A673 (cell line): ENCODE data around the gene C15orf62. TPM values are rescaled to one million over a fixed set of nuclear protein-coding genes. Genes with fewer than 3 reads are reported as not detected.
A peak's percentile ranks its signal among the peaks of the same experiment; 100 is the strongest.

ENCODE experiments used
- BruUV-seq: library from RNA; stranded (reverse); fragments of 400-500 nt; replicated peaks from 2 replicates; lab custom pipeline; 2021; lab: Mats Ljungman, UMichigan
- CTCF ChIA-PET: fragments of 300-600 bp; sonication (Branson Sonifier 250); formaldehyde crosslinking; loops from one replicate; lab custom pipeline; 2022; ENCODE audit warnings: antibody characterized with exemption; lab: Charles Lee
- POLR2A ChIA-PET: fragments of 300-600 bp; sonication (Branson Sonifier 250); formaldehyde crosslinking; loops from one replicate; lab custom pipeline; 2022; ENCODE audit warnings: antibody characterized with exemption; ENCODE audit not compliant: low non-redundant PET; lab: Charles Lee
- DNase-seq: peaks from one replicate; pipeline ENCODE4 v3.0.0-alpha.2; 2015; ENCODE audit warnings: low spot score
- H3K27ac ChIP-seq: fragments of 200-600 bp; sonication (generic); 2 replicates; pipeline ENCODE4 v1.5.1; 2016; ENCODE audit warnings: mixed run types, low read depth, mild to moderate bottlenecking, mixed read lengths, antibody characterized with exemption, low read length; ENCODE audit not compliant: poor library complexity, severe bottlenecking
- H3K27me3 ChIP-seq: fragments of 200-600 bp; sonication (generic); replicated peaks from 2 replicates; pipeline ENCODE4 v1.6.1; 2017; ENCODE audit warnings: mixed run types, low read depth, mild to moderate bottlenecking, mixed read lengths, antibody characterized with exemption, low read length; ENCODE audit not compliant: insufficient read depth, poor library complexity
- H3K36me3 ChIP-seq: fragments of 200-600 bp; sonication (generic); 2 replicates; pipeline ENCODE4 v1.6.1; 2016; ENCODE audit warnings: mixed run types, mild to moderate bottlenecking, mixed read lengths, antibody characterized with exemption, low read length; ENCODE audit not compliant: insufficient read depth, poor library complexity, severe bottlenecking
- H3K4me1 ChIP-seq: fragments of 200-600 bp; sonication (generic); 2 replicates; pipeline ENCODE4 v1.6.1; 2017; ENCODE audit warnings: mixed run types, mild to moderate bottlenecking, mixed read lengths, antibody characterized with exemption, low read length; ENCODE audit not compliant: insufficient read depth, poor library complexity, severe bottlenecking
- H3K4me3 ChIP-seq: fragments of 200-600 bp; sonication (generic); 2 replicates; pipeline ENCODE4 v1.5.1; 2016; ENCODE audit warnings: low read depth, mixed run types, mild to moderate bottlenecking, mixed read lengths, low read length; ENCODE audit not compliant: poor library complexity, severe bottlenecking
- H3K9me3 ChIP-seq: fragments of 200-600 bp; sonication (generic); 2 replicates; pipeline ENCODE4 v1.6.1; 2016; ENCODE audit warnings: mixed run types, low read depth, mild to moderate bottlenecking, mixed read lengths, antibody characterized with exemption, low read length; ENCODE audit not compliant: poor library complexity, severe bottlenecking
- CTCF ChIP-seq: fragments of 300-800, 200-600 bp; sonication (generic); conservative IDR thresholded peaks from 2 replicates; pipeline ENCODE4 v1.5.1; 2017; ENCODE audit warnings: low read depth, mild to moderate bottlenecking, antibody characterized with exemption, low read length, moderate library complexity, mixed read lengths
- EZH2 ChIP-seq: fragments of 200-600 bp; sonication (generic); IDR thresholded peaks from 2 replicates; pipeline ENCODE4 v1.6.1; 2017; ENCODE audit warnings: borderline replicate concordance, low read depth, mild to moderate bottlenecking, mixed read lengths, antibody characterized with exemption, low read length; ENCODE audit not compliant: poor library complexity, severe bottlenecking
- intact Hi-C: fragments of 100-400 bp; cut with micrococcal nuclease; formaldehyde crosslinking; loops from one replicate; pipeline ENCODE4 v1.10.0; 2022; ENCODE audit not compliant: unreplicated experiment
- total RNA-seq: library from RNA; stranded (reverse); gene quantifications from 2 replicates; pipeline ENCODE4 v1.2.3, GENCODE V29; 2021

Gene C15orf62
- total RNA-seq, 1 experiment from 2014 or later: 0.62 TPM

GRCh38 chr15:40722934-40723333, 46.8 kb upstream of the C15orf62 start:
- Histone ChIP-seq H3K9me3 (no peaks in the 10 kb centered on the region), H3K4me1 (peaks cover 19% of the 10 kb centered on the region), H3K27ac (peak overlapping the region; percentile 53), H3K27me3 (no peaks in the 10 kb centered on the region), H3K36me3 (peaks cover 42% of the 10 kb centered on the region), H3K4me3 (no peak overlapping the region)
- no TSS peak for BruUV-seq
- intact Hi-C loops: no loop called here
- ChIA-PET CTCF (interaction anchor here (1.1 kb wide), 1 partner anchor 24 kb away, joined by 3 read pairs; no protein-coding TSS in a partner anchor), POLR2A (no interaction called here)
- TF ChIP-seq CTCF (no peak), EZH2 (no peak)
- DNase-seq: peak; percentile 65

GRCh38 chr15:40723919-40724318, 45.9 kb upstream of the C15orf62 start:
- H3K9me3 ChIP-seq: no peaks in the 10 kb centered on the region
- no TSS peak for BruUV-seq
- POLR2A ChIA-PET: no interaction called here
- peaks cover 42% of the 10 kb centered on the region for H3K36me3 ChIP-seq
- peaks cover 19% of the 10 kb centered on the region for H3K4me1 ChIP-seq
- H3K27ac ChIP-seq: peak overlapping the region; percentile 53
- intact Hi-C loops: no loop called here
- TF ChIP-seq EZH2 (no peak), CTCF (no peak)
- peak; percentile 46 for DNase-seq
- H3K27me3 ChIP-seq: no peaks in the 10 kb centered on the region
- H3K4me3 ChIP-seq: no peak overlapping the region
- CTCF ChIA-PET: interaction anchor here (0.7 kb wide), 1 partner anchor 964 kb away, joined by 6 read pairs; no protein-coding TSS in a partner anchor

- Histone ChIP-seq H3K27me3 (no peaks in the 10 kb centered on the region), H3K27ac (peak overlapping the region; percentile 53), H3K4me3 (no peak overlapping the region), H3K36me3 (peaks cover 59% of the 10 kb centered on the region), H3K4me1 (peaks cover 20% of the 10 kb centered on the region), H3K9me3 (no peaks in the 10 kb centered on the region)
- BruUV-seq: TSS peak; percentile 50
- DNase-seq: peak; percentile 95
- no peak for TF ChIP-seq EZH2
- TF ChIP-seq CTCF: no peak
- CTCF ChIA-PET: interaction anchor here (0.7 to 1.4 kb wide), 2 partner anchors 16 to 127 kb away, joined by 3 to 5 read pairs; no protein-coding TSS in a partner anchor
- intact Hi-C loops: no loop called here
- POLR2A ChIA-PET: interaction anchor here (0.5 kb wide), 1 partner anchor 507 kb away, joined by 3 read pairs; no protein-coding TSS in a partner anchor
Measured at GRCh38 chr15:40731034-40731433, 38.7 kb upstream of the C15orf62 start.
